T47D (cell line): ENCODE measurements around the gene SLC30A1.
A peak's percentile ranks its signal among the peaks of the same experiment; 100 is the strongest.

ENCODE experiments used
- DNase-seq, 2 experiments: peaks; one replicate each; pipeline versions ENCODE4 v3.0.0 to v3.0.0-alpha.2; 2011 to 2012; ENCODE audit warnings: low read depth in 1 of 2, low spot score in 1 of 2
- JUND ChIP-seq: IDR thresholded peaks from 2 replicates; pipeline ENCODE4 v1.6.1; 2012; ENCODE audit warnings: low read depth
- in situ Hi-C: cut with HindIII; loops from 2 replicates; pipeline ENCODE4 v1.10.0; 2016; ENCODE audit warnings: low sequenced_read_pairs, low pct_unique_long_range_greater_than_20kb

The SLC30A1 gene

DNA sequence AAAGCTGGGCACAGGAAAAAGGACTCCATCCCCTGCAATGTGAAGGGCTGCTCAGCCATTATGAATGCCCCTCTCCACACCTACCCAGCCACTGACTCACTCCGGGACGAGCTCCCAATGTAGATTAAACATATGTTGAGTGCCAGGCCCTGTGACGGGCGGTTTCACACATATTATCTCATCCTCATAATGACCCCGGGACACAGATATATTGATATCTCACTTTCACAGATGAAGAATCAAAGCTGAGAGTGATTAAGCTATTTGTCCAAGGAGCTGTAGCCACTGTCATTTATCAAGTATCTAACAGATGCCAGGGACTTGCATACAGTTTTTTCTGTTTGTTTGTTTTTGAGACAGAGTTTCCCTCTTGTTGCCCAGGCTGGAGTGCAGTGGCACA is 35.0 kb upstream of the SLC30A1 start:
- no peak for DNase-seq
- in situ Hi-C loops = no loop called here
- TF ChIP-seq JUND = no peak

DNA sequence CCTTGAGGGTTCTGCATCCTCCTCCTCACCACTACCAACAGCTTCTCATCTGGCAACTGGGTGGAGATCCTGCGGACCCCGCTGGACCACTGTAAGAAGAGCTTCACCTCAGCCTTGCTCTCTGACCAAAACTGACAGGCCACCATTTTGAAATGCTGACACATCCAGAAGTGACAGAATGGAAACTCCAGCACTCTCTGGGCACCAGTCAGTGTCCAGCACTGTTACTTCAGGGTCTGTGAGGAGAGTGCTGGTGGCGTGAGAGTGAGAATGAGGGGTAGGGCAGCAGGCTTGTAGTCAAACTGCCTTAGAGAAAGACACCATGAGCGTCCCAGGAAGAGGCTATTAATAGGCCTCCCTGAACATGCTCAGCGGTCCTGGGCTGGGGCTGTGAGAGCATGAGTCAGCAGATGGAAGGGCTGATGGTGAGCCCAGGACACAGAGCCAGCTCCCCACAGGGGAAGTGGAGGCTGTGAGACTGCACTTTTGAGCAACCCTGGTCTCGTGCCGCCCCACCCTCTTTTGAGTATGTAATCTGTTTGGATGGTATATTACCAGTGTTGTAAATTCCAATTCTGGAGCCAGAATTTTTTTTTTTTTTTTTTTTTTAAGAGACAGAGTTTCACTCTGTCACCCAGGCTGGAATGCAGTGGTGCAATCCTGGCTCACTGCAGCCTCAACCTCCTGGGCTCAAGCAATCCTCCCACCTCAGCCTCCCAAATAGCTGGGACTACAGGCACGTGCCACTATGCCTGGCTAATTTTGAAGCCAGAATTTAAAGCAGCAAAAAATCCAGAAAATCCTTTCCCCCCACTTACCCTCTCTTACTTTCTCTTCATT is 34.4 kb upstream of the SLC30A1 start:
- DNase-seq = no peak
- TF ChIP-seq JUND = no peak

DNA sequence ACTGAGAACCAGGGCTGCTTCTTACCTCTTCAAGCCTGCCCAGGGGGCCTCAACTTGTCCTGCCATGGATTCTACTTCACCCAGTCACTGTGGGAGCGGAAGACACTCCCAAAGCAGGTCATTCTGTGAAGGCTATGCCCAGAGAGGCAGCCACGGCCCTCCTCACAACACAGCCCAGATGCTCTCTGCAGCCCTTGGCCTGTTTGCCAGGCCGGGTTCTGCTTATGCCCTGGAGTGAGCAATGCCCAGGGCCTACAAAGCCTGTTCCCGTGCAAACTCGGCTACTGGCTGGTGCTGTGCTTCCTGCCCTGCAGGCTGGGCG is 33.8 kb upstream of the SLC30A1 start:
- no peak for TF ChIP-seq JUND
- in situ Hi-C loops = no loop called here
- no peak for DNase-seq

More for the DNA sequence above, 34.4 kb upstream of the SLC30A1 start:
- in situ Hi-C loops = no loop called here

GRCh38 chr1:211611818-211612217 is 32.9 kb upstream of the SLC30A1 start:
- DNase-seq = no peak
- in situ Hi-C loops = no loop called here
- TF ChIP-seq JUND = no peak

- DNase-seq = no peak
- no peak for TF ChIP-seq JUND
- in situ Hi-C loops = no loop called here
Observed at GRCh38 chr1:211610779-211611556, 32.0 kb upstream of the SLC30A1 start.

GRCh38 chr1:211609120-211610024 is 30.4 kb upstream of the SLC30A1 start:
- in situ Hi-C loops = no loop called here
- no peak for TF ChIP-seq JUND
- DNase-seq = no peak

GRCh38 chr1:211607754-211608473 is 29.0 kb upstream of the SLC30A1 start:
- TF ChIP-seq JUND = no peak
- DNase-seq = no peak
- in situ Hi-C loops = no loop called here

DNA sequence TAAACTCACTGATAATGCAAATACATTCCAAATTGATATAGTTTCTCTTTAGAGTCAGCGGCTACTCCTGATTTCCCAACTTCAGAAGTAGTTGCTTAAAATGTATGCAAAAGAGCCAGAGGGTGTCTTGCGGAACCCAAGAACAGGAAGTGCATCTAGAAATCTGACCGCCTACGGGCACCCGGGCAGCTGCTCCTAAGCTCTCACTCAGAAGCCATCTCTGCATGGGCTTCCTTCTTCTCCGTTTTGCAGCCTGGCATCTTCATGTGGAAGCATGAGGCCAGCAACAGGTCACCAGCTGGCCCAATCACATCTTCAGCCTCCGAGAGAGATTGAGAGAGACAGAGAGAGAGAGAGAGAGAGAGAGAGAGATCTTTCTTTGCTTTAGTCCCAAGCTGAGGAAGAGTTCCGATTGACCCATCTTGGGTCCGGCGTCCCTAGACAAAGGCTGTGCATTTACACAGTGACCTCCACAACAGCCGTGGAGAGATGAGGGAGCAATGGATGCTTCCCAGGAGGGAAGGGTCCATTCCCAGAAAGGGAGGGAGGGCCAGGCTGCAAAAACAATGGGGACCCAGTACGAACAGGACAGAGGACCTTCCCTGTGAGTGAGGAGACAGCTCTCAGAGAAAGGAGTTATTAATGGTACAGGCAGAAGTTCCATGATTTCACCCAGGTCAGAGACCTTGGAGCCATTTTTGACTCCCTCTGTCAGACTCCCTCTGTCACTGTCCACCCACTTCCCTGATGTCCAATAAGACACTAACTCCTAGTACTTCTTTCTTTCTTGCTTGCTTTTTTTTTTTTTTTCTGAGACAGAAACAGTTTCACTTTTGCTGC is 28.2 kb upstream of the SLC30A1 start:
- DNase-seq = peak in 1 of 2 experiments; percentile 59
- no peak for TF ChIP-seq JUND
- in situ Hi-C loops = no loop called here

GRCh38 chr1:211606332-211606913 is 27.5 kb upstream of the SLC30A1 start:
- peak in 1 of 2 experiments; percentile 63 for DNase-seq
- TF ChIP-seq JUND = no peak
- in situ Hi-C loops = no loop called here

- no peak for TF ChIP-seq JUND
- DNase-seq = no peak
- in situ Hi-C loops = no loop called here
Observed at GRCh38 chr1:211605603-211606331, 26.8 kb upstream of the SLC30A1 start.

DNA sequence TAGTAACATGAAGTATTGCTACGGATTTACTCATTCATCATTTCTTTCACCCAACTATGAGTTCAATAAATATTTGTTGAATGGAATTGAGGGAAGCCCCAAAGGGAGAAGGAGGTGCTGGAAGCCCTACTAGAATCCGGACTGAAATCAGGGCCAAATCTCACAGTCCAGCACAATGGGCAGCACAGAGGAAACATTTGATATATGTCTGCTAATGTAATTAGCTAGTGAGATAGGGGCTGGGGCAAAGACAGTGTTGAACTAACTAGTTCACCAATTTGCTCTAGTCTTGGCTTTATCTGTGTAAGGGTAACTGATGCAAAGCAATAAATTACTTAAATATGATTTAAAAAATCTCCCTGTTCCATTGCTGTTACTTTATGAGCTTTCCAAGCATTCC is 26.1 kb upstream of the SLC30A1 start:
- no peak for TF ChIP-seq JUND
- DNase-seq = no peak
- in situ Hi-C loops = no loop called here
